Activated CD4-positive, alpha-beta memory T cell treated with anti-CD3 and anti-CD28 coated beads for 36 hours (primary cell): ENCODE results near the gene SLC25A39. TPM values are rescaled to one million over a fixed set of nuclear protein-coding genes. Genes with fewer than 3 reads are reported as not detected.
A peak's percentile ranks its signal among the peaks of the same experiment; 100 is the strongest.
"Not testable (repeated sequence)": the region's sequence is repeated elsewhere in the genome, so short reads cannot be mapped to it uniquely, and the experiment has no call there.

Experiments
- CTCF ChIA-PET: fragments of 350-600 bp; sonication (Branson Sonifier 250); formaldehyde crosslinking; loops from one replicate; lab custom pipeline; 2021; ENCODE audit warnings: antibody characterized with exemption, inconsistent platforms; lab: Charles Lee
- POLR2A ChIA-PET: fragments of 350-600 bp; sonication (Branson Sonifier 250); formaldehyde crosslinking; loops from one replicate; lab custom pipeline; 2021; ENCODE audit warnings: antibody characterized with exemption; lab: Charles Lee
- DNase-seq: peaks from one replicate; pipeline ENCODE4 v3.0.0-alpha.2; 2020
- H3K27ac Mint-ChIP-seq: one replicate; pipeline ENCODE4 v1.8.0; 2021; ENCODE audit warnings: mixed read lengths
- H3K27me3 Mint-ChIP-seq: one replicate; pipeline ENCODE4 v1.8.0; 2021; ENCODE audit warnings: mixed read lengths
- H3K36me3 Mint-ChIP-seq: one replicate; pipeline ENCODE4 v1.8.0; 2021; ENCODE audit warnings: mixed read lengths
- H3K4me1 Mint-ChIP-seq: one replicate; pipeline ENCODE4 v1.8.0; 2021; ENCODE audit warnings: low read depth, mixed read lengths
- H3K4me3 Mint-ChIP-seq: one replicate; pipeline ENCODE4 v1.8.0; 2021; ENCODE audit warnings: mild to moderate bottlenecking, mixed read lengths
- H3K9me3 Mint-ChIP-seq: one replicate; pipeline ENCODE4 v1.8.0; 2021; ENCODE audit warnings: mixed read lengths
- intact Hi-C: fragments of 100-400 bp; cut with micrococcal nuclease; formaldehyde crosslinking; loops from one replicate; pipeline ENCODE4 v1.15.1; 2023
- total RNA-seq, 2 experiments: library from RNA; stranded (reverse); gene quantifications; one replicate each; pipeline ENCODE4 v1.2.3, GENCODE V29; 2021

SLC25A39 gene, protein sequence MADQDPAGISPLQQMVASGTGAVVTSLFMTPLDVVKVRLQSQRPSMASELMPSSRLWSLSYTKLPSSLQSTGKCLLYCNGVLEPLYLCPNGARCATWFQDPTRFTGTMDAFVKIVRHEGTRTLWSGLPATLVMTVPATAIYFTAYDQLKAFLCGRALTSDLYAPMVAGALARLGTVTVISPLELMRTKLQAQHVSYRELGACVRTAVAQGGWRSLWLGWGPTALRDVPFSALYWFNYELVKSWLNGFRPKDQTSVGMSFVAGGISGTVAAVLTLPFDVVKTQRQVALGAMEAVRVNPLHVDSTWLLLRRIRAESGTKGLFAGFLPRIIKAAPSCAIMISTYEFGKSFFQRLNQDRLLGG
- 100 to 1,000 TPM; 121 to 122 TPM for total RNA-seq

GRCh38 chr17:44324571-44325275 lies at the start of gene SLC25A39:
Gene SLC25A39 (minus strand): TSS chr17:44324823. CDS start chr17:44323562, 1,261 bp downstream.
- POLR2A ChIA-PET = interaction anchor here (0.6 to 2.5 kb wide), 7 partner anchors 9 to 115 kb away, joined by 3 to 9 read pairs (median 4); partner anchors contain the start of gene GRN
- H3K4me1 Mint-ChIP-seq = peaks cover 21% of the 10 kb centered on the region

GRCh38 chr17:44372036-44372435 lies 47.4 kb upstream of the SLC25A39 start:
- ChIA-PET POLR2A (no interaction called here), CTCF (interaction anchor here (1.0 to 1.3 kb wide), 2 partner anchors 9 to 14 kb away, joined by 3 to 4 read pairs; partner anchors contain the start of gene FAM171A2)
- no peak overlapping the region for H3K4me3 Mint-ChIP-seq
- intact Hi-C loops = no loop called here
- H3K9me3 Mint-ChIP-seq = no peaks in the 10 kb centered on the region
- DNase-seq = no peak
- H3K27me3 Mint-ChIP-seq = peaks cover 22% of the 10 kb centered on the region
- peaks cover 5% of the 10 kb centered on the region for H3K4me1 Mint-ChIP-seq
- no peak overlapping the region for H3K27ac Mint-ChIP-seq
- H3K36me3 Mint-ChIP-seq = no peaks in the 10 kb centered on the region

More at GRCh38 chr17:44324571-44325275, at the start of gene SLC25A39:
- Mint-ChIP-seq H3K36me3 (peaks cover 11% of the 10 kb centered on the region), H3K27me3 (no peaks in the 10 kb centered on the region), H3K27ac (peak within 1 kb of the TSS; percentile 94), H3K4me3 (peak within 1 kb of the TSS; percentile 89), H3K9me3 (no peaks in the 10 kb centered on the region)
- intact Hi-C loops = loop anchor here (1.0 to 5.0 kb wide), 5 partner anchors 16 to 317 kb away; partner anchors contain the start of genes HROB and RUNDC3A
- CTCF ChIA-PET = interaction anchor here (0.5 to 1.9 kb wide), 6 partner anchors 16 to 259 kb away, joined by 3 to 15 read pairs (median 4); partner anchors contain the start of genes GRN, HDAC5, LSM12 and RUNDC3A
- peak; percentile 96 for DNase-seq

DNA sequence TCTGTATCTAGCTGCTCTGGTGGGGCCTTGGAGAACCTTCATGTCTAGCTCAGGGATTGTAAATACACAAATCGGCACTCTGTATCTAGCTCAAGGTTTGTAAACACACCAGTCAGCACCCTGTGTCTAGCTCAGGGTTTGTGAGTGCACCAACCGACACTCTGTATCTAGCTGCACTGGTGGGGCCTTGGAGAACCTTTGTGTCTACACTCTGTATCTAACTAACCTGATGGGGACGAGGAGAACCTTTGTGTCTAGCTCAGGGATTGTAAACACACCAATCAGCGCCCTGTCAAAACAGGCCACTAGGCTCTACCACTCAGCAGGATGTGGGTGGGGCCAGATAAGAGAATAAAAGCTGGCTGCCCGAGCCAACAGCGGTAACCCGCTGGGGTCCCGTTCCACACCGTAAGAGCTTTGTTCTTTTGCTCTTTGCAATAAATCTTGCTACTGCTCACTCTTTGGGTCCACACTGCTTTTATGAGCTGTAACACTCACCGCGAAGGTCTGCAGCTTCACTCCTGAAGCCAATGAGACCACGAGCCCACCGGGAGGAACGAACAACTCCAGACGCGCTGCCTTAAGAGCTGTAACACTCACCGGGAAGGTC lies 44.9 kb upstream of the SLC25A39 start:
- peaks cover 22% of the 10 kb centered on the region for H3K27me3 Mint-ChIP-seq
- peak overlapping the region; percentile 28 for H3K4me3 Mint-ChIP-seq
- peak; percentile 35 for DNase-seq
- H3K4me1 Mint-ChIP-seq, POLR2A ChIA-PET, H3K27ac Mint-ChIP-seq, intact Hi-C loops, H3K9me3 Mint-ChIP-seq, H3K36me3 Mint-ChIP-seq: not testable (repeated sequence)
- CTCF ChIA-PET = interaction anchor here (0.9 to 1.3 kb wide), 2 partner anchors 19 to 459 kb away, joined by 3 read pairs; no protein-coding TSS in a partner anchor

DNA sequence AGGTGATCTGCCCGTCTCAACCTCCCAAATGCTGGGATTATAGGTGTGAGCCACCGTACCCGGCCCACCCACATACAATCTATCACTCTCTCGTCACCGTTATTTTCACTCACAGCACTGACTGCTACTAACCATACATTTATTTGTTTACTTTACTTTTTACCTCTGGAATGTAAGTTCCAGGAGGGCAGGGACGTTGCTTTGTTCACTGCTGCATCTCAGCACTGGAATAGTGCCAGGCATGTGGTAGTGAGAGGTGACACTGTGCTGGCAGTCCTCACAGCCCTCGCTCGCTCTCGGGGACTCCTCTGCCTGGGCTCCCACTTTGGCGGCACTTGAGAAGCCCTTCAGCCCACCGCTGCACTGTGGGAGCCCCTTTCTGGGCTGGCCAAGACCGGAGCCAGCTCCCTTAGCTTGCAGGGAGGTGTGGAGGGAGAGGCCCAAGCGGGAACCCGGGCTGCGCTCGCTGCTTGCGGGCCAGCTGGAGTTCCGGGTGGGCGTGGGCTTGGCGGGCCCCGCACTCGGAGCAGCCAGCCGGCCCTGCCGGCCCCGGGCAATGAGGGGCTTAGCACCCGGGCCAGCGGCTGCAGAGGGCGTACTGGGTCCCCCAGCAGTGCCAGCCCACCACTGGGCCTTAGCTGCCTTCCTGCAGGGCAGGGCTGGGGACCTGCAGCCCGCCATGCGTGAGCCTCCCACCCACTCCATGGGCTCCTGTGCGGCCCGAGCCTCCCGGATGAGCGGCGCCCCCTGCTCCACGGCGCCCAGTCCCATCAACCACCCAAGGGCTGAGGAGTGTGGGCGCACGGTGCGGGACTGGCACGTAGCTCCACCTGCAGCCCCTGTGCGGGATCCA lies 44.0 kb upstream of the SLC25A39 start:
- H3K27me3 Mint-ChIP-seq = peaks cover 19% of the 10 kb centered on the region
- H3K36me3 Mint-ChIP-seq, CTCF ChIA-PET, intact Hi-C loops, H3K27ac Mint-ChIP-seq, H3K9me3 Mint-ChIP-seq, POLR2A ChIA-PET, DNase-seq, H3K4me3 Mint-ChIP-seq, H3K4me1 Mint-ChIP-seq: not testable (repeated sequence)

GRCh38 chr17:44367231-44367979 lies 42.8 kb upstream of the SLC25A39 start:
- intact Hi-C loops = no loop called here
- POLR2A ChIA-PET = interaction anchor here (0.7 kb wide), 1 partner anchor 18 kb away, joined by 3 read pairs; no protein-coding TSS in a partner anchor
- peaks cover 20% of the 10 kb centered on the region for H3K27me3 Mint-ChIP-seq

GRCh38 chr17:44365051-44365450 lies 40.4 kb upstream of the SLC25A39 start:
- POLR2A ChIA-PET, H3K9me3 Mint-ChIP-seq, H3K4me3 Mint-ChIP-seq, DNase-seq, H3K4me1 Mint-ChIP-seq, intact Hi-C loops, H3K36me3 Mint-ChIP-seq, H3K27ac Mint-ChIP-seq: not testable (repeated sequence)
- CTCF ChIA-PET = interaction anchor here (0.6 to 0.8 kb wide), 3 partner anchors 15 to 173 kb away, joined by 3 to 4 read pairs (median 3); no protein-coding TSS in a partner anchor
- H3K27me3 Mint-ChIP-seq = peaks cover 21% of the 10 kb centered on the region

More at GRCh38 chr17:44367231-44367979, 42.8 kb upstream of the SLC25A39 start:
- Mint-ChIP-seq H3K4me1 (peaks cover 5% of the 10 kb centered on the region), H3K27ac (no peak overlapping the region), H3K4me3 (no peak overlapping the region), H3K9me3 (no peaks in the 10 kb centered on the region), H3K36me3 (no peaks in the 10 kb centered on the region)
- no peak for DNase-seq
- CTCF ChIA-PET = interaction anchor here (0.8 to 1.7 kb wide), 6 partner anchors 10 to 157 kb away, joined by 3 to 5 read pairs (median 4); no protein-coding TSS in a partner anchor

DNA sequence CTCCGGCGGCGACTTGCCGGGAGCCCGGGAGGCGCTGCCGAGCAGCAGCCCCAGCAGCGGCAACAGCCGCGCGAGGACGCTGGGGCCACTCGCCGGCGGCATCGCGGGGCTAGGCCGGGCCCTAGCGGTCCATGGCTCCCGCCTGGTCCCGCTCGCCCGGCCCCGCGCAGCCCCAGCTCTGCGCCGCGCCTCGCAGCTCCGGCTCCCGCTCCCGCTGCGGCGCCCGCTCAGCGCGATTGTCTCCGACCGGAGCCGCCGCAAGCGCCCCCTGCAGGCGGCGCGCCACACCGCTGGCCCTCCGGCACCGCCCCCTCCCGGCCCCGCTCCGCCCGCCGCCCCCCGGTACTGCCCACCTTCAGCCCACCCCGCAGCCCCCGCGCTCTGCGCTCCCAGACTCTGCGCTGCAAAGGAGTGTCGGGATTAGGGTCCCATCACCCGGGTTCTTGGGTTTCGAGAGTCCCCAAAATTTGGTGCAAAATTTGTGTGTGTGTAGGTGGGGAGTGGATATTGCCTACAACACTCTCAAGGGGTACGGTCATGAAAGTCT lies 39.1 kb upstream of the SLC25A39 start, which contains the start of gene FAM171A2:
FAM171A2 (minus strand) TSS at position 241 of the 547 bp plus-strand sequence; CDS start at position 102, 139 bp downstream.
- Mint-ChIP-seq H3K36me3 (no peaks in the 10 kb centered on the region), H3K27ac (no peak within 1 kb of the TSS), H3K4me1 (peaks cover 4% of the 10 kb centered on the region), H3K27me3 (peaks cover 15% of the 10 kb centered on the region), H3K9me3 (no peaks in the 10 kb centered on the region), H3K4me3 (peak within 1 kb of the TSS; percentile 61)
- ChIA-PET POLR2A (no interaction called here), CTCF (interaction anchor here (0.6 to 3.0 kb wide), 31 partner anchors 9 to 231 kb away, joined by 3 to 18 read pairs (median 5); partner anchors contain the start of genes GRN and ITGA2B)
- intact Hi-C loops = loop anchor here (2.0 kb wide), 1 partner anchor 159 kb away; no protein-coding TSS in a partner anchor
- DNase-seq = peak; percentile 74

DNA sequence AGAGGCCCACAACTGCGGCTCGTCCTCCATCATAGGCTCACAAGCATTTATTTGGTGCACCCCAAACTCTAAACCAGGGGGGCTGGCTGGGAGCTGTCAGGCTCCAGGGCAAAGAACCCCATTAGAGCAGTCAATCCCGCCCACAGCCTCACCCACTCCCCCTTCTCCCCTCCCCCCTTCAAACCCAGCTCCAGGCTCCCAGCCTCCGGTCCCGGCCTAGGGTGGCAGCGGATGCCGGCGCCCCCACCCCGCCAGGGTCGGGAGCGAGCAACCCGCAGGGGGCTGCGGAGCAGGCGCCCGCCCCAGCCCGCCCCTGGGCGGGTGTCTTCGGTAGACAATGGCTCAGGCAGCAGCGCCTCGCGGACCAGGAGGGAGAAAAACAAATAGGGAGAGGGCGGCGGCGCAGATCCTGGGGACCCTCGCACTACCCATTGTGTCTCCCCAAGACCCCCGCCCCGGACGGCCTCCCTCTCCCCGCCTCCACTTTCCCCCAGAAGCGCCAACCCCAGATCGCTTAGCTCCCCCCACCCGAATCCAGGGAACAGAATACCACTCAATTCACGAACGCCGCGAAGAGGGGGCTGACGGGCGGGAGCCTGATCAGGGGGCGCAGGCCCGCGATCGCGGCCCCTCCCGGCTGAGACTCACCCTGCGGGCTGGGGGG lies 38.5 kb upstream of the SLC25A39 start:
- DNase-seq = peak; percentile 18
- Mint-ChIP-seq H3K9me3 (no peaks in the 10 kb centered on the region), H3K4me3 (peak overlapping the region; percentile 61), H3K36me3 (no peaks in the 10 kb centered on the region), H3K27me3 (peaks cover 15% of the 10 kb centered on the region), H3K27ac (no peak overlapping the region), H3K4me1 (peaks cover 4% of the 10 kb centered on the region)
- CTCF ChIA-PET = interaction anchor here (0.6 to 3.0 kb wide), 32 partner anchors 8 to 415 kb away, joined by 3 to 18 read pairs (median 4); partner anchors contain the start of genes GRN and ITGA2B
- intact Hi-C loops = loop anchor here (2.0 kb wide), 1 partner anchor 160 kb away; no protein-coding TSS in a partner anchor
- POLR2A ChIA-PET = no interaction called here

DNA sequence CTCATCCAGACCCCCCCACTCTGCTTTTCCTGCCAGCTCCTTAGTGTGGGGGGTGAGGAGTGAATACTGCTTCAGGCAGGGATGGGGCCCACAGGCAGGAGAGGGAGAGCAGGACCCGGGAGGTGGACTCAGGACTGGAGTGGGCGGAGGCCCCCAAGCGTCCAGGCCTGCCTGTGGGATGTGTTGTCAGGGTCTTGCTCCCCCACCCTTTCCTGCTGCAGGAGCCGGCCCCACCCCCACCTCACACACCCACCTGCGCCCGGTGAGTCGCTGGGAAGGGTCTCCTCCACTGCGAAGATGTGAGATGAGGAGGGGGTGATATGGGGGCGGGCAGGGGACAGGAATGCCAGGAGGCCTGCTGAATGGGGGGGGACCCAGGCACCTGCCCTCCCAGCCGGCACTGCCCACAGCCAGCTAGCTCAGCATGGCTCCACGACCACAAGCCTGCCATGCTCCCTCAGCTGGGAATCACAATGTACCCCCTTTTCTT lies 37.9 kb upstream of the SLC25A39 start:
- H3K4me1 Mint-ChIP-seq = peaks cover 4% of the 10 kb centered on the region

More for the DNA sequence above, 37.9 kb upstream of the SLC25A39 start:
- no peaks in the 10 kb centered on the region for H3K9me3 Mint-ChIP-seq
- no peak overlapping the region for H3K27ac Mint-ChIP-seq
- DNase-seq = no peak
- ChIA-PET CTCF (interaction anchor here (1.1 to 3.0 kb wide), 9 partner anchors 8 to 169 kb away, joined by 3 to 18 read pairs (median 6); partner anchors contain the start of gene GRN), POLR2A (no interaction called here)
- H3K36me3 Mint-ChIP-seq = no peaks in the 10 kb centered on the region
- no peak overlapping the region for H3K4me3 Mint-ChIP-seq
- intact Hi-C loops = loop anchor here (2.0 kb wide), 1 partner anchor 160 kb away; no protein-coding TSS in a partner anchor
- H3K27me3 Mint-ChIP-seq = peaks cover 15% of the 10 kb centered on the region
